ENCODE results near the gene SAMD4B. TPM values are rescaled to one million over a fixed set of nuclear protein-coding genes. Genes with fewer than 3 reads are reported as not detected.

The SAMD4B gene
- total RNA-seq, 3 donors from 2014 or later (not counting 1 experiment from before 2014, with no cell fraction given), result 67.8 to 80.8 (median 78.9) TPM

- Mint-ChIP-seq H3K4me3 (no peak overlapping the region), H3K27me3 (ENCODE audit: low read depth in 2 of 2) (no peaks in the 10 kb centered on the region), H3K27ac (no peak overlapping the region), H3K36me3 (peaks cover 14% of the 10 kb centered on the region), H3K4me1 (peaks cover 31 to 32% of the 10 kb centered on the region in 2 donors), H3K9me3 (no peaks in the 10 kb centered on the region)
- Histone ChIP-seq H3K9me3 (ENCODE audit: control insufficient read depth, insufficient read depth, low read length) (no peaks in the 10 kb centered on the region), H3K36me3 (ENCODE audit: control insufficient read depth, insufficient read depth, low read length) (peaks cover 43% of the 10 kb centered on the region), H3K4me3 (ENCODE audit: low read length) (no peak overlapping the region), H3K27ac (ENCODE audit: low read length) (no peak overlapping the region), H3K4me1 (ENCODE audit: control insufficient read depth, insufficient read depth, low read length) (peaks cover 19% of the 10 kb centered on the region), H3K27me3 (ENCODE audit: control insufficient read depth, insufficient read depth, low read length) (no peaks in the 10 kb centered on the region)
- TF ChIP-seq CTCF (IDR thresholded peaks at IDR 0.05), result no peak
- no peak for DNase-seq
- intact Hi-C loops (cut with micrococcal nuclease), result no loop called here
- 100% methylated on average over 1 of the region's 1 CpG for WGBS (ENCODE audit: insufficient coverage)
- no peak for ATAC-seq
Measured at GRCh38 chr19:39315933-39316332, 26.3 kb upstream of the SAMD4B start.

- 100% methylated on average over 3 of the region's 12 CpGs for WGBS (ENCODE audit: insufficient coverage)
- Histone ChIP-seq H3K9me3 (ENCODE audit: control insufficient read depth, insufficient read depth, low read length) (no peaks in the 10 kb centered on the region), H3K4me3 (ENCODE audit: low read length) (no peak overlapping the region), H3K36me3 (ENCODE audit: control insufficient read depth, insufficient read depth, low read length) (peaks cover 36% of the 10 kb centered on the region), H3K27ac (ENCODE audit: low read length) (no peak overlapping the region), H3K4me1 (ENCODE audit: control insufficient read depth, insufficient read depth, low read length) (peaks cover 21% of the 10 kb centered on the region), H3K27me3 (ENCODE audit: control insufficient read depth, insufficient read depth, low read length) (no peaks in the 10 kb centered on the region)
- no peak overlapping the region for H3K27ac Mint-ChIP-seq
- H3K4me1 Mint-ChIP-seq, result peaks cover 29 to 35% of the 10 kb centered on the region in 2 donors
- no peak for TF ChIP-seq CTCF (IDR thresholded peaks at IDR 0.05)
- intact Hi-C loops (cut with micrococcal nuclease), result no loop called here
- H3K27me3 Mint-ChIP-seq (ENCODE audit: low read depth in 2 of 2), result no peaks in the 10 kb centered on the region
- ATAC-seq, result no peak
- no peak for DNase-seq
- H3K9me3 Mint-ChIP-seq, result no peaks in the 10 kb centered on the region
- no peak overlapping the region for H3K4me3 Mint-ChIP-seq
- H3K36me3 Mint-ChIP-seq, result peaks cover 14% of the 10 kb centered on the region
Measured at GRCh38 chr19:39316627-39317321, 25.4 kb upstream of the SAMD4B start.

GRCh38 chr19:39317476-39317875 lies 24.7 kb upstream of the SAMD4B start:
- H3K27ac ChIP-seq (ENCODE audit: low read length), result no peak overlapping the region
- no peaks in the 10 kb centered on the region for H3K9me3 Mint-ChIP-seq
- ATAC-seq (no peak), DNase-seq (no peak)
- no peaks in the 10 kb centered on the region for H3K9me3 ChIP-seq (ENCODE audit: control insufficient read depth, insufficient read depth, low read length)
- 95% methylated on average over 4 of the region's 4 CpGs for WGBS (ENCODE audit: insufficient coverage)
- peaks cover 30% of the 10 kb centered on the region for H3K36me3 ChIP-seq (ENCODE audit: control insufficient read depth, insufficient read depth, low read length)
- peaks cover 14% of the 10 kb centered on the region for H3K36me3 Mint-ChIP-seq
- H3K27ac Mint-ChIP-seq, result no peak overlapping the region
- intact Hi-C loops (cut with micrococcal nuclease), result no loop called here
- no peak for TF ChIP-seq CTCF (IDR thresholded peaks at IDR 0.05)
- peaks cover 26 to 40% of the 10 kb centered on the region in 2 donors for H3K4me1 Mint-ChIP-seq
- no peaks in the 10 kb centered on the region for H3K27me3 Mint-ChIP-seq (ENCODE audit: low read depth in 2 of 2)
- H3K4me3 ChIP-seq (ENCODE audit: low read length), result no peak overlapping the region
- H3K4me3 Mint-ChIP-seq, result no peak overlapping the region
- H3K27me3 ChIP-seq (ENCODE audit: control insufficient read depth, insufficient read depth, low read length), result no peaks in the 10 kb centered on the region
- H3K4me1 ChIP-seq (ENCODE audit: control insufficient read depth, insufficient read depth, low read length), result peaks cover 21% of the 10 kb centered on the region

- no peak overlapping the region for H3K4me3 Mint-ChIP-seq
- H3K27ac Mint-ChIP-seq, result peak overlapping the region in 1 of 2 donors; percentile 25
Measured at GRCh38 chr19:39318071-39318470, 24.1 kb upstream of the SAMD4B start.

More at GRCh38 chr19:39318071-39318470, 24.1 kb upstream of the SAMD4B start:
- no peaks in the 10 kb centered on the region for H3K9me3 ChIP-seq (ENCODE audit: control insufficient read depth, insufficient read depth, low read length)
- no peaks in the 10 kb centered on the region for H3K27me3 ChIP-seq (ENCODE audit: control insufficient read depth, insufficient read depth, low read length)
- WGBS (ENCODE audit: insufficient coverage), result 96% methylated on average over 5 of the region's 5 CpGs
- Mint-ChIP-seq H3K4me1 (peaks cover 32 to 46% of the 10 kb centered on the region in 2 donors), H3K36me3 (peaks cover 8% of the 10 kb centered on the region), H3K9me3 (no peaks in the 10 kb centered on the region), H3K27me3 (ENCODE audit: low read depth in 2 of 2) (no peaks in the 10 kb centered on the region)
- peaks cover 21% of the 10 kb centered on the region for H3K4me1 ChIP-seq (ENCODE audit: control insufficient read depth, insufficient read depth, low read length)
- no peak overlapping the region for H3K27ac ChIP-seq (ENCODE audit: low read length)
- intact Hi-C loops (cut with micrococcal nuclease), result no loop called here
- DNase-seq (no peak), ATAC-seq (no peak)
- H3K4me3 ChIP-seq (ENCODE audit: low read length), result no peak overlapping the region
- peaks cover 25% of the 10 kb centered on the region for H3K36me3 ChIP-seq (ENCODE audit: control insufficient read depth, insufficient read depth, low read length)
- no peak for TF ChIP-seq CTCF (IDR thresholded peaks at IDR 0.05)
